Activated CD4-positive, alpha-beta T cell treated with anti-CD3 and anti-CD28 coated beads, Interleukin-2, Interleukin-4, amounts not matched to agents 100 ng/mL and 50 ng/mL, durations not matched to agents 16 hours and 8 hours (primary cell): ENCODE data around the gene REC8.
"Not testable (repeated sequence)": the region's sequence is repeated elsewhere in the genome, so short reads cannot be mapped to it uniquely, and the experiment has no call there.

Experiments
- DNase-seq: peaks from one replicate; pipeline ENCODE4 v3.0.0-alpha.2; 2020; ENCODE audit warnings: low spot score

Gene REC8

DNA sequence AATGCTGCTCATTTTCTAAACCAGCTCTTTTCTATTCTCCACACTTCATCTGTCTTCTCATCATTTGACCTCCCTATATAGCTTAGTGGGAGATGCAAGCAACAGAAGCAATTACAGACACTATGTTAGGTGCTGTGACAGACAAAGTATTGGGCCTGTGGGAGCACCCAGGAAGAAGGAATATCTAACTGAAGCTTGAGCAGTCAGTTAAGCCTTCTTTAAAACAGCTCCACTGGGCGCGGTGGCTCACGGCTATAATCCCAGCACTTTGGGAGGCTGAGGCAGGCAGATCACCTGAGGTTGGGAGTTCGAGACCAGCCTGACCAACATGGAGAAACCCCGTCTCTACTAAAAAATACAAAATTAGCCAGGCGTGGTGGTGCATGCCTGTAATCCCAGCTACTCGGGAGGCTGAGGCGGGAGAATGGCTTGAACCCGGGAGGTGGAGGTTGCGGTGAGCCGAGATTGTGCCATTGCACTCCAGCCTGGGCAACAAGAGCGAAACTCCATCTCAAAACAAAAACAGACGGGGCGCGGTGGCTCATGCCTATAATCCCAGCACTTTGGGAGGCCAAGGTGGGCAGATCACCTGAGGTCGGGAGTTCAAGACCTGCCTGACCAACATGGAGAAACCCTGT, 31.5 kb downstream of the REC8 start:
- not testable (repeated sequence) for DNase-seq

DNA sequence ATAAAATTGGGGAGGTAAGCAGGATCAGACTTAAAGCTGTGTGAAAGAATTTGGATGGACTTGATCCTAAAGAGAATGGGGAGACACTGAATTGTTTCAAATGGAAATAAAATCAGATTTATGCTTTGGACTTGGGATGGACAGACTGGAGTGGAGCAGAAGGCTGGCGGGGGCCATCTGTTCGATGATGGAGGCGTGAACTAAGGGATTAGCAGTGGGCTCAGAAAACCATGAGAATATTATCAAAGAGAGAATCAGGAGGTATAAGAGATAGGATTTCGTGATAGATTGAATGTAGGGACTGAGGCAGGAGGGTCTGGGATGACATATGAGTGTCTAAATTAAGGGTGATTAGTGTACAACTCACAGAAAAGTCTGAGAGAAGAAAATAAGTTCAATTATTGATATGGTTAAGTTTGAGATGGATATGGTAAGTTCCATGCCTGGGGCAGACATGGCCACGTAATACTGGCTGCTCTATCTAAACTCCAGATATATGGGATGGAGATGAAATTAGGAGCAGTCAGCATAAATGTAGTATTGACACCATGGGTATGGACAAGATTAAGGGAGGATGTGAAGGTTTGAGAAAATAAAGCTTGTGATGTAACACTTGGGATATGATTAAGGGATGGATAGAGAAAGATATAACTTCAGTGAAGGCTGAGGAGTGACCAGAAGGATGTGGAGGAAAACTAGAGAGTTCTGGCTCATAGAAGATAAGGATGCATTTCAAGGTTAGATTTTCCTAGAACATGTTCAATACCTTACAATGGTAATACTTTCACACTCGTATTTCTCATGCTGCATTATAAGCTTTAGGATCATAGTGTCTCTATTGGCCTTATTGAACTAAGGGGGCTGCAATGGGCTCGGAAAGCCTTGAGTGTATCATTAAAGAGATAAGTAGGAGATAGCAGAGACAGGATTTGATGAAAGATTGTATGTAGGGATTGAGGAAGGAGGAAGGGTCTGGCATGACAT, 32.6 kb downstream of the REC8 start:
- no peak for DNase-seq

DNA sequence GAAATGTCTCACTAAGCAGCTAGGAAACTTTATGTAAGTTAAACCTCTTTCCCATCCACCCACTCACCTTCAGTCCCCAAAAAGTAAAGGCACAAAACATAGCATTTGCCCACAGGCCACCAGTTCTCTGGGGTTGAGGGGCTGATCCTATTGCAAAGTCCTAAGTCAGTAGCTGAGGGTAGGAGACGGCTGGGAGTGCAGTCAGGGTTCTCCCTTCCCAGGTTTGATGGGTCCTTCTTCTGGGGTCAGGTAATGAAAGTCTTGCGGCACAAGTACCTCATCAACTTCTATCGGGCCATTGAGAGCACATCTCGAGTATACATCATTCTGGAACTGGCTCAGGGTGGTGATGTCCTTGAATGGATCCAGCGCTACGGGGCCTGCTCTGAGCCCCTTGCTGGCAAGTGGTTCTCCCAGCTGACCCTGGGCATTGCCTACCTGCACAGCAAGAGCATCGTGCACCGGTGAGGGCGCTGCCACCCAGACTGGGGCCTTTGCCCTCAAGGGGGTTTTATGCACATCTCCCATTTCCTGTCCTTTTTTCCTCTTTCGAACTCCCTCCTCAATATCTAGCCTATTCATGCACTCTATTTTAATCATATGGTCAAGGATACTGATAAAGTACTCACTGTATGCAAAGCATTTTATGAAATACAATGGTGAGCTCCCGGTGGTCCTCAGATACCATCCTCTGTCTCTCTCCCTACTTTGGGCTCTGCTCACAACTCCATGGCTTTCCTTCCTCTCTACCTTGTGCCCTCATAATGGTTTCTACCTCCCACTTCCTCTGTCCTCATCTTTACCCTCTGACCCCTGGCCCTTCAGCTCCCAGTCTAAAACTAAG, 34.6 kb downstream of the REC8 start:
- no peak for DNase-seq

DNA sequence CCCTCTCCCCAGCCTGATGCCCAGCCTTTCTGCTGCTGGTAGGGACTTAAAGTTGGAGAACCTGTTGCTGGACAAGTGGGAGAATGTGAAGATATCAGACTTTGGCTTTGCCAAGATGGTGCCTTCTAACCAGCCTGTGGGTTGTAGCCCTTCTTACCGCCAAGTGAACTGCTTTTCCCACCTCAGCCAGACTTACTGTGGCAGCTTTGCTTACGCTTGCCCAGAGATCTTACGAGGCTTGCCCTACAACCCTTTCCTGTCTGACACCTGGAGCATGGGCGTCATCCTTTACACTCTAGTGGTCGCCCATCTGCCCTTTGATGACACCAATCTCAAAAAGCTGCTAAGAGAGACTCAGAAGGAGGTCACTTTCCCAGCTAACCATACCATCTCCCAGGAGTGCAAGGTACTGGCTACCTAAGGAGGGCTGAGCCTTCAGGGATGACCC, 35.2 kb downstream of the REC8 start:
- no peak for DNase-seq

DNA sequence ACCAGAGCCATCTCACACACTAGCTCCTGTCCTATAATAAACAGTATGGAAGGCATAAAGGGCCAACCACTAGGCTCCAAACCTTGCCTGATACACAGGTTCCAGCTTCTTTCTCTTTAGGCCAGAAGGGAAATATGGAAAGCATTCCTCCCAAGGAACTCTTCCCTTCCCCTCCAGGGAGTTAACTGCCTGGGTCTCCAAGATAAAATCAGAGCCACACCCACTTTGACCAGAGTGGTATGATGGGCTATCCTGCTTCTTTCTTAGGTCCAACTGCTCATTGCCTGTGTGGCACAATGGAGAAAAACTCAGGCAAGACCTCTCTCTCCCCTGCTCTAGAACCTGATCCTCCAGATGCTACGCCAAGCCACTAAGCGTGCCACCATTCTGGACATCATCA, 35.7 kb downstream of the REC8 start:
- DNase-seq, result no peak

DNA sequence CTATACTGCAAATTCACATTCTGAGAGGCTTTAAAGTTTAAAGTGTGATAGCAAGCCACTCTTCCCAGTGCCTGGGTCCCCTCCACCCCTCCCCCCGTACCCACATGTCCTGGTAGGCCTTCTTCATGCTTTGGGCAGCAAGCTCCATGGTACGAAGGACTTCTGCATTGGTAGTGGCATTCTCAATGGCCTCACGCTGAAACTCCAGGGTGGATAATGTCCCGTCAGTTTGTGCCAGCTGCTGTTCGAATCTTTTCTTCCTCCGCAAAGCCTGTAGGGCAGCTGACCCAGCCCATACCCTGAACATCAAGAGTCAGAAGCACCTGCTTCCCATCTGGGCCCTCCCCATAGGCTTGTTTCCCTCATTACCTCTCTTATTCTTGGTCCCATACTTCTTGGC, 39.4 kb downstream of the REC8 start:
- no peak for DNase-seq

DNA sequence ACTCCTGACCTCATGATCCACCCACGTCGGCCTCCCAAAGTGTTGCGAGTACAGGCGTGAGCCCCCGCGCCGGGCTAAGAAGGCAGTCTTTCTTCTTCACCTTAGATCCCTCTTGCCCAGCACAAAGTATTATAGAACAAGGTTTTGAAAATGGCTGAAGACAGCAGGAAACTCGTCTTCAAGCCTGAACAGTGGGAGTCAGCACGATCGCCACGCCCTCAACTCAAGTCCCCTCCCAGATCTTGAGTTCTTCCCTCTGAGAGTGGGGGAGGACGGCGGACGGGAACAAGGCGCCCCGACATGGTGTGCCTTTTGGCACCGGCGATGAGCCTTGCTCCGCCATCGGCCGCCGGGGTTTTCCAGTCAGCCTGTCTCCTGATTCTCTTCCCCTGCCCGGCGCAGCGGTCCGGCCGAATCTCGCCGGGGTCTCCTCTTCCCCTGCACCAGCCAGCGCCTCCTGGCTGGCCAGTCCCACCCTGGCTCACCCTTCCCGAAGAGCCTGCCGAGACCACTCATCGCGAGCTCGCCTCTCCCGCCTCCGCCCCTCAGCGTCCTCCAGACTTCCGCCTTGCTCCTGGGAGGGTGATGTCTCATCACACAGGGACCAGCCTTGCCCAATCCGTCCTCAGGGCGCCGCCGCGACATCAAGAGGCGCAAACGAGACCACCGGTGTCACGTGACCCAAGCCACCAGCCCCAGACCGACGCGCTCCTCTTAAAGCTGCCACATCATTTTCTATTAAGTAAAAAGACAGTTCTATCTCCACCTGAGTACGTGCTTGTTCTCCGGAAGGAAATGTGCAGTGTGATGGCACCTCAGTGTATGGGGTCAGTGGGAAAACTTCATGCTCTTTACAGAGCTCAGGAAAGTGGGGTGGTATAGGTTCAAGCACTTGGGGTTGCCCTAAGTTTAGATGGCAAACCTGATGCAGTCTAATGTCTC, 41.3 kb downstream of the REC8 start, which contains the start of gene CHMP4A:
Gene CHMP4A, minus strand, starts transcription at position 565 of the 942 bp plus-strand sequence. Its CDS starts 49 bp downstream, at position 516.
- DNase-seq, result peak; percentile 98

DNA sequence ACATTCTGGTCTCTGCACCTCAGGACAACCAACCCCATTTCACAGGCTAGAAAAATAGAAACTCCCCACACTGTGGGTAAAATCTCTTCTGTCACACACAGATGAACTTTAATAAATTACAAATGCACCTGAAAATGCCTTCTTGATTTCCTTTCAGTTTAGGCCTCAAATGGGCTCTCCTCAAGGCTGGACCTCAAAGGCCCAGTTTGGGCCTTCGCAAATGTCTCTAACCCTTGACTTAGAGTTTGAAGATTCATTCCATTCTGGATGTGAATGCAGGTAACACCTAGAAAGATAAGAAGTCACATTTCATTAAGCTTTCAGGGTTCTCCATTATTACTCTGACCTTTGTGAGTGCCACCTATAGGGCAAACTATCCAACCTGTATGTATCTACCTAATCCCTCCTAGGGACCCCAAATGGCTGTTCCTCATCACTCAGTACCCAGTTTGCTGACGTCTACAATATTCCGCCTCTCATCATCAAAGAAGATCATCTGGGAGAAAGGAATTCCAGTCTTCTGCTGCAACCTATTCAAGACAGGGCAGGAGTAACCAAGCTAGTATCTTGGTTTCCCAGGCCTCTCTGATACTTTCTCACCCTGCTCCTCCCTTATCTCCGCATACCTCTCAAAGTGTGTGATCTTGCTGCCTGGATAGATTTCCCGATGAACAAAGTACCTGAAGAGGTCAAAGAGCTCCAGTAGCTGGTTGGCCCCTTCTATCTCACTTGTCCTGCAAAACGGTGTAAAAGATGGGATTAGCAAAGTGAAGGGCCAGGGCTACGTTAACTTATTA, 42.2 kb downstream of the REC8 start:
- DNase-seq, result no peak

DNA sequence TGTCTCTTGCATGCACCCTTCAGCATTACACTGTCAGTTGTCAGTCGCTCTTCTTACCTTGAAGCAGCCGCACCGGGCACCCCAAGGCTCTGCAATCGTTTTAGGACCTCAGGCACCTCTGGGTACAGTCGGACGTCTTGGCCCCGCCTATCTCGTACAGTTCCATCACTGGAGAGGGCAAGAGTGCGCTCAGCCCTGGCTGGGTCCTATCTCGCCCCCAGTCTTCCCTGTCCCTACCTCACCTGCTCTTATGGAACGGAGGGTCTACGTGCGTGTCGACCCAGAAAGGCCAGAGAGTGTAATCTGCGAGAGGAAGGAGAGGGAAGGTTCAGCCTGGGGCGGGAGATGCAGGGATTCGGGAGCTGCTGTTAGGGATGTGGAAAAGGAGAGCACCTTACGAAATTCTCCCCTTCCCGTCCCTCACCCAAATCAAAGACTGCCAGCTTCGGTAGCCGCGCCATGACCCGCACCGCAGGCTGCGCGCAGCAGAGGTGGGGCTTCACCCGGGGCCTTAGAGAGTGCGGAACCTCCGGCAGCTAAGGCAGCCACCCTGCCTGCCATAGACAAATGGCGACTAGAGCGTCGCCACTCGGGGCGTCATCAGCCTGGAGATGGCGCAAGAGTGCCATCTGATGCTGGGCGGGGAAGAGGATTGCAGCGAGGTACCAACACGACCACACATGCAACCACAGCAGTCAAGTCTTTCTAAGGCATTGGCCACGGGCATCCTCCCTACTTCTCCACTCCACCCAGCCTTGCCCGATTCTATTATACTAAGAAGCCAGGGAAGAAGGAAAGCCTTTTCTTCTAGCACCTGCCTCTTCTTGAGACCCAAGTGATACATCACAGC, 43.8 kb downstream of the REC8 start, which contains the start of gene MDP1:
Gene MDP1, minus strand, starts transcription at position 572 of the 850 bp plus-strand sequence. Its CDS starts 111 bp downstream, at position 461.
- peak; percentile 90 for DNase-seq

DNA sequence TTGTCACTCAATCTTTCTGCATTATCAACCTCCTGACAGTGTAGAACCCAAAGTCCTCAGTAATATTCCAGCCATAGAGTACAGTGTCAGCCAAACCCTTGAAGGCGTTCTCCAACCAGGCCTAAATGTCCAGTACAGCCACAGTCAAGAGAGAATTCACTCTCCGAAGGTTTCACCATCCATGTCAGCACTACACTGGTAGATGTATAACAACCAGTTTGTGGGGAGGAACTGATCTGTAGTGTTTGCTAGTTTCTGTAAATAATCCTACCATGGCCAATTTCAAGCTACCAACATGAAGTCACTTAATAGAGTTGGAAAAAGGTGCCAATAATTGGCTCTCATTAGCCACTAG, 44.4 kb downstream of the REC8 start:
- no peak for DNase-seq

DNA sequence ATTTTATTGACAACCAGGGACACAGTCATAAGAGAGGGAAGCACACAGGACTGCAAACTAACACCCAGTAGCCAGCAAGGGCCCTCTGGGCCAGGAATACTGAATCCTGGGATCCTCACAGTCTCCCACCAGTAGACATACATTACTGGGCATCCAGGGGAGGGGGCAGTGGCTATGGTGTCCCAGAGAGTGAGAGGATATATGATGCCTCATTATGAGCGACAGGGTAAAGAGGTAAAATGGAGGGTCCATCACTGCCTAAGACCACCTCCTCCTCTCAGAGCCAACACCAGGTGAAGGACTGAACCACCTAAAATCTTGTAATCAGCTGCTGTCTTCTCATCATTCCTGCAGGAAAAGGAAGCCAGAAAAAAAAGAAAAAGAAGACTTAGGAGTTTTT, 45.0 kb downstream of the REC8 start:
- DNase-seq, result not testable (repeated sequence)

DNA sequence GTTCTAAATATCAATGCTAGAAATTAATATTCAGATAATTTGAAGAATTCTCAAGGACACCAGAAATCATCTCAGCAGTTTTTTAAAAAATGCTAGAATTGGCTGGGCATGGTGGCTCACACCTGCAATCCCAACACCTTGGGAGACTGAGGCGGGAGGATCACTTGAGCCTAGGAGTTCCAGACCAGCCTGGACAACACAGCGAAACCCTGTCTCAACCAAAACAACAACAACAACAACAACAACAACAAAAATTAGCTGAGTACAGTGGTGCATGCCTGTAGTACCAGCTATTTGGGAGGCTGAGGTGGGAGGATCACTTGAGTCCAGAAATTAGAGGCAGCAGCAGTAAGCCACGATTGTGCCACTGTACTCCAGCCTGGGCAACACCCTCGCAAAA, 47.2 kb downstream of the REC8 start:
- no peak for DNase-seq

DNA sequence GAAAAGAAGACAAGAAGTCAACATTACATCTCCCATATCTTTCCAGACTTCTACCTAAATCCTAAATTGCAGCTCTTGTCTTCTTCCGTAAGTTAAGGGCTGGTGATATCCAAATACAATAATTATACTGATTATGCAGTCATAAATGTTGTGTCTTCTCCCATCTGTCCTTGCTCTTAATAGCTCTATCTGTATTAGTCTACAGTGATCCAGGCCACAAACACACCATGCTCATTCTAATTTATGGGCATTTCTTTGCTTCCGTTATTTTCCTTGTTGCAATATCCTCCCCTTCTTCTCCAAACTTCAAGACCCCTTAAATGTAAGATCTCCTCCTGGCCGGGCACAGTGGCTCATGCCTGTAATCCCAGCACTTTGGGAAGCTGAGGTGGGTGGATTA, 47.6 kb downstream of the REC8 start:
- no peak for DNase-seq

DNA sequence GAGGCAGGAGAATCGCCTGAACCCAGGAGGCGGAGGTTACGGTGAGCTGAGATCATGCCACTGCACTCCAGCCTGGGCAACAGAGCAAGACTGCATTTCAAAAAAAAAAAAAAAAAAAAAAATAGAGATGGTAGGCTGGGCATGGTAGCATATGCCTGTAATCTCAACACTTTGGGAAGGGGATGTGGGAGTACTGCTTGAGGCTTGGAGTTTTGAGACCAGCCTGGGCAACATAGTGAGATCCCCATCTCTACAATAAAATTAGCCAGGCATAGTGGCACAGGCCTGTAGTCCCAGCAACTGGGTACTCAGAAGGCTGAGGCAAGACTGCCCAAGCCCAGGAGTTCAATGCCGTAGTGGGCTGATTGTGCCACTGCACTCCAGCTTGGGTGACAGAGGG, 51.1 kb downstream of the REC8 start:
- DNase-seq, result not testable (repeated sequence)

DNA sequence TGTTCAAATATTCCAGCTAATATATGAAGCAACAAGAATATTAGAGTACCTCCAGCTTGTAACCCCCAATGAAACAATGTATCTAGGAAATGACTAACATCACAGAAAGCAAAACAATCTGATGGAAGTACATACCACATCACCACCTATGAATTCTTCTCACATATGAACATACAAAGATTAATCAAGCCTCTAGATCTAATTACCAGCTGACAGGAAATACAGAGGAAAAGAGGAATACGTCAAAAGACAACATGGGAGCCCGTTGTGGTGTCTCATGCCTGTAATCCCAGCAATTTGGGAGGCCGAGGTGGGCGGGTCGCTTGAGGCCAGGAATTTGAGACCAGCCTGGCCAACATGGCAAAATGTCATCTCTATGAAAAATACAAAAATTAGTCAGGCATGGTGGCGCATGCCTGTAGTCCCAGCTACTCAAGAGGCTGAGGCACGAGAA, 52.8 kb downstream of the REC8 start:
- DNase-seq, result no peak

DNA sequence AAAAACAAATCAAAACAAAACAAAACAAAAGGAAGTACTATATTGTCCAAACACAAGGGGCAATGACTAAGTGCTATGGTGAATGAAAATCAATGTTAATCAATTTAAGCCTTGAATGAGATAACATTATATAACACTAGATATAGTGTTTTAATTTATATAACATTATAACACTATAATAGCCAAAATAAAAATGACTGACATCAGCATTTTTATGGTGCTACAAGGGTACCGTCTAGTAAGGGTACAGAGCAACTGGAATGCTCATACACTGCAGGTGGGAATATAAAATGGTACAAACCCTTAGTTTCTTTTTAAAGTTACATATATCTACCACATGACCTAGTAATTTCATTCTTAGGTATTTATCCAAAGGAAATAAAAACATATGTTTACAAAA, 54.6 kb downstream of the REC8 start:
- no peak for DNase-seq

DNA sequence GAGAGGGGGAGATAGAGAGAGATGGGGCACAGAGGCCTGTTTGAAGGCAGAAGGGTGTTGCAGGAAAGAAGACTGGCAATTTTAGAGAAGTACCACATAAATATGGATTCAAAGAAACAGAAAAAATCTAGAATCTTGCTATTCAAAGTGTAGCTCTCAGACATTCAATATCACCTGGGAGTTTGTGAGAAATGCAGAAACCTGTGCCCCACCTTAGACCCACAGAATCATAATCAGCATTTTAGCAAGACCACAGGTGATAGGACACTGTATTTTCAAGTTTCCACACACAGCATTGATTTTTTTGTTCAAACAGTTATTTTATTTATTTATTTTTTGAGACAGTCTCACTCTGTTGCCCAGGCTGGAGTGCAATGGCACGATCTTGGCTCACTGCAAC, 57.0 kb downstream of the REC8 start:
- DNase-seq, result no peak
